HCT116 (cell line): ENCODE measurements around the gene CCDC92B. TPM values are rescaled to one million over a fixed set of nuclear protein-coding genes. Genes with fewer than 3 reads are reported as not detected.

Experiments
- ATAC-seq: fragments of 200-7000 bp; cut with Tn5 transposase; 2 replicates; pipeline ENCODE4 v1.9.1; 2020; ENCODE audit warnings: mild to moderate bottlenecking, moderate library complexity
- BruUV-seq: library from RNA; stranded (reverse); fragments of 400-500 nt; replicated peaks from 2 replicates; lab custom pipeline; 2021; lab: Mats Ljungman, UMichigan
- CTCF ChIA-PET: fragments of 300-600 bp; sonication (Branson Sonifier 250); formaldehyde crosslinking; loops from one replicate; lab custom pipeline; 2021; ENCODE audit warnings: antibody characterized with exemption; lab: Charles Lee
- POLR2A ChIA-PET: fragments of 300-600, 350-600 bp; sonication (Branson Sonifier 250); formaldehyde crosslinking; loops from one replicate; lab custom pipeline; 2021; ENCODE audit warnings: antibody characterized with exemption; lab: Charles Lee
- RAD21 ChIA-PET, 2 experiments: fragments of 300-600 bp; sonication (Branson Sonifier 250); formaldehyde crosslinking; loops; one replicate each; lab custom pipeline; 2023; ENCODE audit warnings: low total read pairs in 2 of 2; ENCODE audit not compliant: uncharacterized antibody in 2 of 2, unreplicated experiment in 2 of 2, low non-redundant PET in 1 of 2; lab: Charles Lee
- DNase-seq: peaks from one replicate; pipeline ENCODE4 v3.0.0-alpha.2; 2010; ENCODE audit warnings: low read depth, low spot score
- H2AFZ ChIP-seq: fragments of 200-600 bp; shearing (Covaris generic), sonication (generic); 2 replicates; pipeline ENCODE4 v1.6.1; 2017; ENCODE audit warnings: low read depth, mixed run types, mixed read lengths, antibody characterized with exemption, low read length; ENCODE audit not compliant: poor library complexity, severe bottlenecking
- H3K27ac ChIP-seq: 2 replicates; pipeline ENCODE4 v1.5.1; 2012; ENCODE audit warnings: low read depth, low read length
- H3K27me3 ChIP-seq: fragments of 200-600 bp; sonication (generic); 2 replicates; pipeline ENCODE4 v1.6.1; 2016; ENCODE audit warnings: mixed run types, low read length, mixed read lengths; ENCODE audit not compliant: insufficient read depth
- H3K36me3 ChIP-seq, 2 experiments: fragments of 200-500 bp in 1 of 2; fragments of 200-600 bp in 1 of 2; sonication (Bioruptor generic) in 1 of 2; sonication (generic) in 1 of 2; 2 replicates each; pipeline versions ENCODE4 v1.5.1 to v1.6.1; 2014 to 2016; ENCODE audit warnings: low read length in 2 of 2, inconsistent platforms in 1 of 2, mixed read lengths in 1 of 2, mixed run types in 1 of 2; ENCODE audit not compliant: insufficient read depth in 2 of 2, control insufficient read depth in 1 of 2
- H3K4me1 ChIP-seq, 2 experiments: fragments of 200-600 bp in 1 of 2; sonication (generic) in 1 of 2; 2 replicates each; pipeline versions ENCODE4 v1.5.1 to v1.6.1; 2012 to 2017; ENCODE audit warnings: low read length in 2 of 2, inconsistent platforms in 1 of 2, mild to moderate bottlenecking in 1 of 2, mixed read lengths in 1 of 2, mixed run types in 1 of 2, moderate library complexity in 1 of 2; ENCODE audit not compliant: insufficient read depth in 2 of 2, control insufficient read depth in 1 of 2
- H3K4me2 ChIP-seq: fragments of 200-600 bp; sonication (generic); 2 replicates; pipeline ENCODE4 v1.6.1; 2017; ENCODE audit warnings: mixed run types, low read length, mixed read lengths
- H3K4me3 ChIP-seq, 2 experiments: fragments of 200-600 bp in 1 of 2; sonication (generic) in 1 of 2; replicated peaks in 1 of 2; 2 replicates each; pipeline ENCODE4 v1.5.1; 2011 to 2016; ENCODE audit warnings: low read length in 2 of 2, control low read depth in 1 of 2, low read depth in 1 of 2, mild to moderate bottlenecking in 1 of 2, mixed read lengths in 1 of 2, mixed run types in 1 of 2
- H3K79me2 ChIP-seq: fragments of 200-600 bp; sonication (generic); 2 replicates; pipeline ENCODE4 v1.6.1; 2017; ENCODE audit warnings: mild to moderate bottlenecking, mixed run types, low read length, moderate library complexity, mixed read lengths; ENCODE audit not compliant: insufficient read depth
- H3K9ac ChIP-seq: fragments of 200-600 bp; sonication (generic); 2 replicates; pipeline ENCODE4 v1.6.1; 2016; ENCODE audit warnings: low read length, mixed read lengths
- H3K9me2 ChIP-seq: fragments of 200-600 bp; sonication (generic), shearing (Covaris generic); 2 replicates; pipeline ENCODE4 v1.6.1; 2017; ENCODE audit warnings: mixed run types, mild to moderate bottlenecking, moderate library complexity; ENCODE audit not compliant: insufficient read depth
- H3K9me3 ChIP-seq, 2 experiments: fragments of 200-500 bp in 1 of 2; fragments of 200-600 bp in 1 of 2; sonication (Bioruptor generic) in 1 of 2; sonication (generic) in 1 of 2; 2 replicates each; pipeline ENCODE4 v1.6.1; 2014 to 2017; ENCODE audit warnings: low read length in 2 of 2, mixed read lengths in 2 of 2, inconsistent platforms in 1 of 2, low read depth in 1 of 2, mild to moderate bottlenecking in 1 of 2, mixed run types in 1 of 2, moderate library complexity in 1 of 2; ENCODE audit not compliant: control insufficient read depth in 1 of 2, insufficient read depth in 1 of 2
- H4K20me1 ChIP-seq: fragments of 200-600 bp; sonication (generic), shearing (Covaris generic); 2 replicates; pipeline ENCODE4 v1.6.1; 2017; ENCODE audit warnings: mixed run types, mild to moderate bottlenecking, moderate library complexity; ENCODE audit not compliant: insufficient read depth
- EGR1 ChIP-seq: IDR thresholded peaks from 2 replicates; pipeline ENCODE4 v1.6.1; 2012; ENCODE audit warnings: low read depth
- ELF1 ChIP-seq: IDR thresholded peaks from 2 replicates; pipeline ENCODE4 v1.6.1; 2012; ENCODE audit warnings: low read depth, borderline replicate concordance
- EZH2 ChIP-seq: fragments of 200-600 bp; sonication (generic); IDR thresholded peaks from 2 replicates; pipeline ENCODE4 v1.6.1; 2017; ENCODE audit warnings: antibody characterized with exemption, mixed run types
- FOSL1 ChIP-seq: IDR thresholded peaks from 2 replicates; pipeline ENCODE4 v1.6.1; 2012; ENCODE audit warnings: low read depth
- JUND ChIP-seq: IDR thresholded peaks from 2 replicates; pipeline ENCODE4 v1.6.1; 2012
- RAD21 ChIP-seq: IDR thresholded peaks from 2 replicates; pipeline ENCODE4 v1.6.1; 2012; ENCODE audit warnings: low read depth, mild to moderate bottlenecking
- REST ChIP-seq: IDR thresholded peaks from 2 replicates; pipeline ENCODE4 v1.6.1; 2012; ENCODE audit warnings: low read depth
- YY1 ChIP-seq: IDR thresholded peaks from 2 replicates; pipeline ENCODE4 v1.6.1; 2011; ENCODE audit warnings: low read length, low read depth, moderate library complexity, mild to moderate bottlenecking; ENCODE audit not compliant: insufficient replicate concordance; ENCODE audit errors: extremely low read depth
- ZNF274 ChIP-seq: fragments of 200-500 bp; sonication (Bioruptor generic); IDR thresholded peaks from 2 replicates; pipeline ENCODE4 v1.6.1; 2014; ENCODE audit warnings: mild to moderate bottlenecking, low read depth, low read length, inconsistent platforms
- intact Hi-C: fragments of 100-400 bp; cut with micrococcal nuclease; formaldehyde crosslinking; loops from 2 replicates; pipeline ENCODE4 v1.10.0; 2022
- total RNA-seq: library from RNA; stranded (reverse); gene quantifications from one replicate; pipeline ENCODE4 v1.2.1, GENCODE V29; 2021; ENCODE audit not compliant: unreplicated experiment
- TF ChIP-seq, protein P1 (sequence below): IDR thresholded peaks from 2 replicates; pipeline ENCODE4 v1.6.1; 2011; ENCODE audit warnings: mild to moderate bottlenecking, low read length, moderate library complexity; ENCODE audit not compliant: insufficient replicate concordance; ENCODE audit errors: extremely low read depth

Gene CCDC92B
- total RNA-seq, 1 experiment from 2014 or later, result 0.17 TPM

DNA sequence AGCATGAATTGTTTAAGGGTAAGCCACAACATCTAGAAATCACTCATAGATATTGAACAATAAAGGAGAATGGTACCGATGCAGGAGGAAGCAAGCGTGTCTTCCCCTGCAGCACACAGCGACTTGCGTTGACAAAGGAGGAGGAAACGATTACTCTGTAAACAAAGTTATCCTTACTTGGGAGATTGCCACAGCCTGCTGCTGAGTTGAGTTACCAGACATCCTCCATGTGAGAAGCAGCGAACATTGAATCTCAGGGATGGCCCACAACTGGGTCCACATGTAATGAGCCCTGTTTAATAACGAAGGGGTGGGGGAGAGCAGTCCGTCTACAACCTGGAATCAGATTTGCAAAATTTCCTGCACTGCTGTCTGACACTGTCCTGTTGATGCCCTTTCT, 65.5 kb downstream of the CCDC92B start:
- no TSS peak for BruUV-seq
- no peaks in the 10 kb centered on the region for H3K4me1 ChIP-seq
- no peak overlapping the region for H2AFZ ChIP-seq
- intact Hi-C loops, result no loop called here
- H3K36me3 ChIP-seq, result peaks cover 30% of the 10 kb centered on the region in 2 experiments
- no peak overlapping the region for H3K4me2 ChIP-seq
- no peak for TF ChIP-seq REST
- no peak for TF ChIP-seq YY1
- TF ChIP-seq ZNF274, result no peak
- TF ChIP-seq, protein P1, sequence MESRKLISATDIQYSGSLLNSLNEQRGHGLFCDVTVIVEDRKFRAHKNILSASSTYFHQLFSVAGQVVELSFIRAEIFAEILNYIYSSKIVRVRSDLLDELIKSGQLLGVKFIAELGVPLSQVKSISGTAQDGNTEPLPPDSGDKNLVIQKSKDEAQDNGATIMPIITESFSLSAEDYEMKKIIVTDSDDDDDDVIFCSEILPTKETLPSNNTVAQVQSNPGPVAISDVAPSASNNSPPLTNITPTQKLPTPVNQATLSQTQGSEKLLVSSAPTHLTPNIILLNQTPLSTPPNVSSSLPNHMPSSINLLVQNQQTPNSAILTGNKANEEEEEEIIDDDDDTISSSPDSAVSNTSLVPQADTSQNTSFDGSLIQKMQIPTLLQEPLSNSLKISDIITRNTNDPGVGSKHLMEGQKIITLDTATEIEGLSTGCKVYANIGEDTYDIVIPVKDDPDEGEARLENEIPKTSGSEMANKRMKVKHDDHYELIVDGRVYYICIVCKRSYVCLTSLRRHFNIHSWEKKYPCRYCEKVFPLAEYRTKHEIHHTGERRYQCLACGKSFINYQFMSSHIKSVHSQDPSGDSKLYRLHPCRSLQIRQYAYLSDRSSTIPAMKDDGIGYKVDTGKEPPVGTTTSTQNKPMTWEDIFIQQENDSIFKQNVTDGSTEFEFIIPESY, result no peak
- TF ChIP-seq FOSL1, result no peak
- no peak for TF ChIP-seq EGR1
- no peak for TF ChIP-seq RAD21
- TF ChIP-seq JUND, result no peak
- TF ChIP-seq ELF1, result no peak
- TF ChIP-seq EZH2, result no peak
- H3K9ac ChIP-seq, result no peak overlapping the region
- ChIA-PET CTCF (interaction anchor here (0.6 kb wide), 1 partner anchor 267 kb away, joined by 3 read pairs; no protein-coding TSS in a partner anchor), POLR2A (no interaction called here), RAD21 (no interaction called here)
- DNase-seq, result no peak
- no peaks in the 10 kb centered on the region for H3K9me3 ChIP-seq
- H4K20me1 ChIP-seq, result peaks cover 6% of the 10 kb centered on the region
- H3K9me2 ChIP-seq, result no peaks in the 10 kb centered on the region
- H3K27ac ChIP-seq, result no peak overlapping the region
- no peaks in the 10 kb centered on the region for H3K27me3 ChIP-seq
- no peak for ATAC-seq
- no peak overlapping the region for H3K4me3 ChIP-seq
- no peaks in the 10 kb centered on the region for H3K79me2 ChIP-seq
